NCI-H345 treated with DMSO at 0.1 percent for 48 hours (cell line): ENCODE measurements around the gene PAK1IP1.
A peak's percentile ranks its signal among the peaks of the same experiment; 100 is the strongest.
"Not testable (repeated sequence)": the region's sequence is repeated elsewhere in the genome, so short reads cannot be mapped to it uniquely, and the experiment has no call there.

Experiments
- DNase-seq: peaks from one replicate; lab custom pipeline; 2025; ENCODE audit not compliant: unreplicated experiment; lab: John Stamatoyannopoulos, UW

Gene PAK1IP1

DNA sequence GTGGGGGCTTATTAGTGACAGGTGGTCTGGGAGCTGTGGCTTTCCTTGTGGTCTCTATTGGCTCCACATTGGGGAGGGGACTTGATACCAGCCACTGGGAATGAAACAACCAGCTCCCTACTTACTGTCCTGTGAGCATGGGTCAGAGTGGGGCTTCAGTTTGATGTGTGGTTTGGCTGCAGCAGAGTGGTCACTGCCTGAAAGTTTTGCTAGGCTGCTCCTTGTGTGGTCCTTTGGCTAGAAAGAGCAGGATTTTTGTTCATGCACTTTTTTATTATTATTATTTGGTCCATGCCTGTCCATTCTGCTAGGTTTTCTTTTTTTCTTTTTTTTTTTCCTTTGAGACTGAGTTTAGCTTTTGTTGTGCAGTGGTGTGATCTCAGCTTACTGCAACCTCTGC is 45.3 kb downstream of the PAK1IP1 start:
- no peak for DNase-seq

DNA sequence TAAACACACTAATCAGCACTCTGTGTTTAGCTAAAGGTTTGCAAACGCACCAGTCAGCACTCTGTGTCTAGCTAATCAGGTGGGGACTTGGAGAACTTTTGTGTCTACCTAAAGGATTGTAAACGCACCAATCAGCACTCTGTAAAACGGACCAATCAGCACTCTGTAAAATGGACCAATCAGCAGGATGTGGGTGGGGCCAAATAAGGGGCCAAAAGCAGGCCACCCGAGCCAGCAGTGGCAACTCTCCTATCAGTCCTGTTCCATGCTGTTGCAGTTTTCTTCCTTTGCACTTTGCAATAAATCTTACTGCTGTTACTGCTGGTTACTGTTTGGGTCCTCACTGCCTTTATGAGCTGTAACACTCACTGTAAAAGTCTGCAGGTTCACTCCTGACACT is 46.9 kb downstream of the PAK1IP1 start:
- DNase-seq: not testable (repeated sequence)

DNA sequence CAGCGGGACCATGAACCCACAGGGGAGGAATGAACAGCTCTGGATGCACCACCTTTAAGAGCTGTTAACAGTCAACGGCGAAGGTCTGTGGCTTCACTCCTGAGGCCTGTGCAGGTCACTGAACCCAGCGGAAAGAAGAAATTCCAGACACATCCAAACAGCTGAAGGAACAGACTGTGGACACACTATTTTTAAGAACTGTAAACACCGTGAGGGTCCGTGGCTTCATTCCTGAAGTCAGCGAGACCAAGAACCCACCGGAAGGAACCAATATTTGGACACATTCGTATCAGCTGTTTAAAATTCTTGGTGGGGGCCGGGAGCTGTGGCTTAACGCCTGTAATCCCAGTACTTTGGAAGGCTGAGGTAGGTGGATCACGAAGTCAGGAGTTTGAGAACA is 47.5 kb downstream of the PAK1IP1 start:
- DNase-seq: no peak

DNA sequence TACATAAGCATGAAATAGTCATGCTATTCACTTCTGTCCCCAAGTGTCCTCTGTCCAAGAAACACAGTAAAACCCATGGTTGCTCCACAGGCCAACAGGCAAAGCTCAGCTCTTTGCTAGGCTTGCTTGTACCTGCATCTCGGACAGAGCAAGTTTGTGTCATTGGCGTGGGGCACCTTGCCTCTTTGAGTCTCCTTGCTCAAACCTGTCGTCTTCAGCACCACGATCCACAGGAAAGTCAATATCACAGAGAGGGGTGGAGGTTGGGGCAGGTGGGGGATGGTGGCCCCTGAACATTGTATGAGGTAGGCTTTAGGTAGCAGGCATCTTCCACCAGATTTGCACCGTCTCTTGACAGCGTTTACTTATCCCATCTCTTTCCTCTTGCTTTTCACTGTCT is 48.7 kb downstream of the PAK1IP1 start:
- no peak for DNase-seq

DNA sequence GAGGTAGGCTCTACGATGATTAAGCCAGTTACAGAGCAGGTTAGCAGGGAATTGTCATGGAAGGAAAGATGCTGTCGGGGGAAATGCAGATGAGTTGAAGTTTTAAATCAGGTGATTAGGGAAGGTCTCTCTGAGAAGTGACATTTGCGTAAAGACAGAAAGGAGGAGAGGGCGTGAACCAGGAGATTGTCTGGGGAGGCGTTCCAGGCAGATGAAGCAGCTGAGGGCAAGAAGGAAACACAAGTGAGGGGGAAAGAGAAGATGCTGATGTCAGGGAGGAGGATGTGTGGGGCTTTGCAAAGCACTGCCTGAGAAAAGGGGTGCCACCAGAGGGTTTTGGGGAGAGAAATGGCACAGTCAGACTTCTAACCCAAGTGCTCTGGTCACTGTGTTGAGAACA is 50.3 kb downstream of the PAK1IP1 start:
- DNase-seq: no peak

DNA sequence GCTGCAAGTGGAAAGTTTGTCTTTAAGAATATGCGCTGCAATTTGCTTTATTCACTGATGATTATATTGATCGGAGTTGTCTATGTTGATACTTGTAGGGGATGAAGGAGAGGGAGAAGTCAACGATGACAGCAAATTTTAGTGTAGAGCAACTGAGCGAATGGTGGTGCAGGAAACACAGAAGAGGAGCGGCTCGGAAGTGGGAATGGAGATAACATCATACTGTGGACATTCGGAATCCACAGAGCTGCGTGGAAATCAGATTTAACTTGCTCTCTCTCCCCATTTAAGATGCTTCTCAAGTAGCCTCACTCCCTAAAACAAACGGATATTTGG is 52.1 kb downstream of the PAK1IP1 start:
- DNase-seq: no peak

DNA sequence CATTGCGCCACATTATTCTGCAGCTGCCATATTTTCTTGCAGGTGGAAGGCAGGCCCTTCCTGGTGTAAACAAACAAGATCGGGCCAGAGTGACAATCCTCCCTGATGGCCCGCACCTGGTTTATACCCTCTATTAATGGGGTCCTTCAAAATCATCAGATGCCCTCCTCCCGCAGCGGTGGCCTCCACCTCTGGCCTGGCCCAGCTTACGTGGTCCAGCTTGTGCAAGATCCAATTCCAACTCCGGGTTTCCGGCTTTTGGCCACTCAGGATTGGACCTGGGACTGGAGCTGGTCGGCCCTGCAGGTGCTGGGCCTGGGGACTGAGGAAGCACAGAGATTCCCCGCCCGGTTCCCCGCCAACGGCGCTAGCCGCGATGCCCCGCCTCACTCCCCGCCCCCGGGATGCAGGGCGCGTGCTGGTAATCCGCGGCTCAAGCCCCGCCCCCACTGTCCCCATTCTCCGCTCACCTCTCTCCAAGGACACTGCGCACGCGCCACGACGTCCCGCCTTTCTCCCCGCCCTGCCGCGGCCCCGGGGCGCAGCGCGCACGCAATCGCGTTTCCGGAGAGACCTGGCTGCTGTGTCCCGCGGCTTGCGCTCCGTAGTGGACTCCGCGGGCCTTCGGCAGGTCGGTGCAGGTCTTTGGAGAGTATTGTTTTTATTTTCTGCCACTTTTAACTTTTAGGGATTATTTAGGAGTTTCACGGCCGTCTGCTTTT is 52.6 kb downstream of the PAK1IP1 start, which contains the start of gene TMEM14B:
Gene TMEM14B, plus strand, starts transcription at position 555 of the 722 bp plus-strand sequence. CDS start 1,441 bp downstream, outside the sequence.
- peak; percentile 60 for DNase-seq

DNA sequence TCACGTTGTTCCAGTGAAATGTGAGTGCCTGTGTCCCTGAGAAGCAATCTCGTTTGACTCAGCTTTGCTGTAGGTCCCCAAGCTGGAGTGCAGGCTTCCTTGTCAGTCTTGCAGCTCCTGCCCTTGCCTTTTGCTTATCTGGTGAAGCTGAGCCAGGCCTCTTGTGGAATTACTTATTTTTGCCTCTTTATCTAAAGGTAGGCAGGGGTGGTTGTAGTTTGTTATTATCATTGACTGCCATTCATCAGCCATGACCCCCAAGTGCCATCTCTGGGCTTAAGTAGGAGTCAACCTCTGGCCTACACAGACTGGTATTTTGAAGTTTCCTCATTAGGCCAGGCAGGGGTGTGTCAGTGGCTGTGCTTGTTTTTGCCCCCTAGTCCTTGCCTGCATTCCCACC is 55.0 kb downstream of the PAK1IP1 start:
- DNase-seq: no peak

DNA sequence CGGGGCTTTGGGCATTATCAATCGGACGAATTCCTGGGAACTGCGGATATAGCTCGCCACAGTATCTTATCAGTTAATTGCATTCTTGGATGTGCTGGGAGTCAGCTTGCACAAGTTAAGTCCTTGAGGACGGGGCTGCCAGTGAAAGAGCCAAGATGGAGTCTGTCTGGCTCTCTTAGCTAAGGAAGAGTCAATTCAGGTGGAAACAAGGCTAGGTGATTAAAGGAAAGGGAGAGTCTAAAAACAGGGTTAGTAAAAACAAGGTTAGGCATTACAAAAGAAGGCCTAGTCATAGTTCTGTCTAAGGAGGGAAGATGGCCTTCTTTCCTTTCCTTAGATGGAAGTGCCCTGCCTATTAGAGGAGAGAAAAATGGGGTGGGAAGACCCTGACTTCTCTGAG is 55.8 kb downstream of the PAK1IP1 start:
- not testable (repeated sequence) for DNase-seq

DNA sequence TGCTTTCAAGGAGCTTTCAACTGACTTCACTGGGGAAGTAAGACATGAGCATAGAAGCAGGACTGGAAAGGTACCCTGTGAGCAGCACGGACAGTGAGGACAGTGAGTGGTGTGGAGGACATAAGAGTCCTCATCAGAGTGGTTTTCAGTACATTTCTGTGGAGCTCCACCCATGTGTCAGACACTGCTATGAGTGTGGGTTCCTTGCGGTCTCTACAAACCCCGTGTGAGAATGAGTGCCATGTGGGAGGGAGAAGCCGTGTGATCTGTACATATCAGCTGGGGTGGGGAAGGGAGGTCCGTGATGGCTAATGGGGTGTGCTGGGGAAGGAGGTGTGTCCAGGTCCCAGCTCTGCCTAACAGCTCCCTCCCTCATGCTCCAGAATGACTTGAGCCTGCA is 57.0 kb downstream of the PAK1IP1 start:
- not testable (repeated sequence) for DNase-seq

DNA sequence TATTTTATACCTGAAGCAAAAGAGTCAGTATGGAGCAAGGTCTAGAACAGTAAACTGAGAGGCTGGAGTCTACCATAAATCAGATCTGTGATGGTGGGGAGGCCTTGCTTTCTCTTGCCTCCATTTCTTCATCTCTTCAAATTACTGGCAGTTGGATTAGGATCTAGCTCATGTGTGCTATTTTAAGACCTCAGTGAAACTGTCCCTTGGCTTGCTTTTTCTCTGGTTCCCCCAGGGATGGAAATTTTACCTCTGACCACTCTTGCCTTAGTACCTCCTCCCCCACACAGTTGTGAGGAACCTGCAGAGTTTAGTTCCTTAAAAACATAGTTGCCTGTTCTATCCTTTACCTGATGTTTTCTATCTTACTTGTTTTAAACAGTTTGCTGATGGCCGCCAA is 61.3 kb downstream of the PAK1IP1 start:
- no peak for DNase-seq
